Measurements from ENCODE around the gene MTFR1L.

MTFR1L gene

DNA sequence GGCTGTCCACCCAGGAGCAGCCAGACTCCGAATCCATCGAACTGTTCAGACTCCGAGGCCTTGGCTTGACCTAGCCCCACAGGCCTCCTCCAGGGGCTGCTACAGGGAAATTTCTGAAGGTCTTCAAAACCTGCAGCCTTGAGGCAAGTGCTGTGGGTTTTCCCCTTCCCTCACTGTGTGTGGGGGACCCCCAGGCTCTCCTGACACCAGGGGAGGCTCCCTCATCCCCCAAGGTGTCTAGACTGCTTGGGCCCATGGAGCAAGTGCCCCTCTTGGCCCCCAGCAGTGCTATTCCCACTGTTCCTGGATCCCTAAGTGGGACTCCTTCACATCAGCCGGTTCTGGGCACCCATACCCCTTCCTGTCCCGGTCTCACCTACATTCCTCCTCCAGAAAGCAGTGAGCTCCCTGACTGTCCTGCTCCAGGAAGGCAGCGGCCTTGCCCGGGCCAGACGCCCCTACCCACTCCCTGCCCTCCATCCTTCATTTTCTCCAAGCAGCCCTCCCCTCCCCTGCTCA is 54.9 kb downstream of the MTFR1L start:
- no peak for TF ChIP-seq CEBPB (IDR thresholded peaks at IDR 0.05)
- TF ChIP-seq, protein P1, sequence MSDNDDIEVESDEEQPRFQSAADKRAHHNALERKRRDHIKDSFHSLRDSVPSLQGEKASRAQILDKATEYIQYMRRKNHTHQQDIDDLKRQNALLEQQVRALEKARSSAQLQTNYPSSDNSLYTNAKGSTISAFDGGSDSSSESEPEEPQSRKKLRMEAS (IDR thresholded peaks at IDR 0.05), result no peak
- no peak for TF ChIP-seq TEAD4 (IDR thresholded peaks at IDR 0.05)
- TF ChIP-seq TCF12 (IDR thresholded peaks at IDR 0.05; ENCODE audit: low read depth), result no peak
- TF ChIP-seq EGR1 (IDR thresholded peaks at IDR 0.05), result no peak
- TF ChIP-seq TAF1 (IDR thresholded peaks at IDR 0.05; ENCODE audit: low read depth), result no peak
- no peak for TF ChIP-seq ZBTB7A (IDR thresholded peaks at IDR 0.05; ENCODE audit: low read depth)
- no peak for TF ChIP-seq YY1 (IDR thresholded peaks at IDR 0.05; ENCODE audit: low read depth)
- no peak for TF ChIP-seq EP300 (IDR thresholded peaks at IDR 0.05; ENCODE audit: borderline replicate concordance)
- TF ChIP-seq NFIC (IDR thresholded peaks at IDR 0.05), result no peak
- TF ChIP-seq, protein P2, sequence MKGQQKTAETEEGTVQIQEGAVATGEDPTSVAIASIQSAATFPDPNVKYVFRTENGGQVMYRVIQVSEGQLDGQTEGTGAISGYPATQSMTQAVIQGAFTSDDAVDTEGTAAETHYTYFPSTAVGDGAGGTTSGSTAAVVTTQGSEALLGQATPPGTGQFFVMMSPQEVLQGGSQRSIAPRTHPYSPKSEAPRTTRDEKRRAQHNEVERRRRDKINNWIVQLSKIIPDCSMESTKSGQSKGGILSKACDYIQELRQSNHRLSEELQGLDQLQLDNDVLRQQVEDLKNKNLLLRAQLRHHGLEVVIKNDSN (IDR thresholded peaks at IDR 0.05), result no peak
- no peak for TF ChIP-seq CREB1 (IDR thresholded peaks at IDR 0.05; ENCODE audit: low read depth)
- TF ChIP-seq FOXM1 (IDR thresholded peaks at IDR 0.05; ENCODE audit: borderline replicate concordance, low read depth), result no peak
- TF ChIP-seq RAD21 (IDR thresholded peaks at IDR 0.05; ENCODE audit: low read depth), result no peak
- TF ChIP-seq, protein P3, sequence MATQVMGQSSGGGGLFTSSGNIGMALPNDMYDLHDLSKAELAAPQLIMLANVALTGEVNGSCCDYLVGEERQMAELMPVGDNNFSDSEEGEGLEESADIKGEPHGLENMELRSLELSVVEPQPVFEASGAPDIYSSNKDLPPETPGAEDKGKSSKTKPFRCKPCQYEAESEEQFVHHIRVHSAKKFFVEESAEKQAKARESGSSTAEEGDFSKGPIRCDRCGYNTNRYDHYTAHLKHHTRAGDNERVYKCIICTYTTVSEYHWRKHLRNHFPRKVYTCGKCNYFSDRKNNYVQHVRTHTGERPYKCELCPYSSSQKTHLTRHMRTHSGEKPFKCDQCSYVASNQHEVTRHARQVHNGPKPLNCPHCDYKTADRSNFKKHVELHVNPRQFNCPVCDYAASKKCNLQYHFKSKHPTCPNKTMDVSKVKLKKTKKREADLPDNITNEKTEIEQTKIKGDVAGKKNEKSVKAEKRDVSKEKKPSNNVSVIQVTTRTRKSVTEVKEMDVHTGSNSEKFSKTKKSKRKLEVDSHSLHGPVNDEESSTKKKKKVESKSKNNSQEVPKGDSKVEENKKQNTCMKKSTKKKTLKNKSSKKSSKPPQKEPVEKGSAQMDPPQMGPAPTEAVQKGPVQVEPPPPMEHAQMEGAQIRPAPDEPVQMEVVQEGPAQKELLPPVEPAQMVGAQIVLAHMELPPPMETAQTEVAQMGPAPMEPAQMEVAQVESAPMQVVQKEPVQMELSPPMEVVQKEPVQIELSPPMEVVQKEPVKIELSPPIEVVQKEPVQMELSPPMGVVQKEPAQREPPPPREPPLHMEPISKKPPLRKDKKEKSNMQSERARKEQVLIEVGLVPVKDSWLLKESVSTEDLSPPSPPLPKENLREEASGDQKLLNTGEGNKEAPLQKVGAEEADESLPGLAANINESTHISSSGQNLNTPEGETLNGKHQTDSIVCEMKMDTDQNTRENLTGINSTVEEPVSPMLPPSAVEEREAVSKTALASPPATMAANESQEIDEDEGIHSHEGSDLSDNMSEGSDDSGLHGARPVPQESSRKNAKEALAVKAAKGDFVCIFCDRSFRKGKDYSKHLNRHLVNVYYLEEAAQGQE (IDR thresholded peaks at IDR 0.05; ENCODE audit: low read depth), result no peak

DNA sequence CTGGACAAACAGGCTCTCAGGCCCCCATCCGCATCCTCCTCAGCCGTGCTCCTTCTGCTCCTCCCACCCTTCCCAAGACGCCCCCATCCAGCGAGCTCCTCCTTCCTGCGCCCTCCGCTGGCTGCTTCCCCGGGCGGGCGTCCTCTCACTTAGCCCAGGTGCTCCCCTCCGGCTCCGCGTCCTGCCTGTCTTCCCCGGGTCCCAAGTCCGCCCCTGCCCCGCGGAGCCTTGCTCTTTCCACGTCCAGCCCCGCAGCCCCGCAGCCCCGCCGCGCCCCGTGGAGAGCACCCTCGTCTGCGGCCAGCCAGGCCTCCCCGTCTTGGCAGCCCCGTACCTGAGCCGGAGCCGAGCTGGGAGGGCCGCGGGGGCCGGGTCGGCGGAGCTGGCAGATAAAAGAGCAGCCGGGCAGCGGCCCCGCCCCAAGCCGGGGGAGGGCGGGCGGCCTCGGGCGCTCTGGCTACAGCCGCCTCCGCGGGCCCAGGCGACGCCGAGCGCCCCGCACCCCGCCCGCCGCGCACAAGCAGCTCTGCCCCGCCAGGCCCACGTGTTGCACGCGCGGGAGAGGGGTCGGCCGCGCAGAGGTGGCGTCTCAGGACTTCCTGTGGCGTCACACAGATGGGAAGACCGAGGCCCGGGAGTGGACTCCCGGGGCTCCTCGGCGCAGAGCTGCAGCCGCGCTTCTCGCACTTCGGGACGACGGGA is 55.6 kb downstream of the MTFR1L start, which contains the start of gene PAQR7:
TSS of gene PAQR7 (minus strand) at position 555 of the 702 bp plus-strand sequence. CDS start 11,869 bp downstream, outside the sequence.
- no peak for TF ChIP-seq CEBPB (IDR thresholded peaks at IDR 0.05)
- TF ChIP-seq NFIC (IDR thresholded peaks at IDR 0.05), result peak; percentile 18; the same call in 1 of the 2 replicates
- no peak for TF ChIP-seq FOXM1 (IDR thresholded peaks at IDR 0.05; ENCODE audit: borderline replicate concordance, low read depth)
- TF ChIP-seq EGR1 (IDR thresholded peaks at IDR 0.05), result peak; percentile 58
- no peak for TF ChIP-seq TCF12 (IDR thresholded peaks at IDR 0.05; ENCODE audit: low read depth)
- TF ChIP-seq EP300 (IDR thresholded peaks at IDR 0.05; ENCODE audit: borderline replicate concordance), result 0 out of 2 replicates have a peak, but pooled peaks have one; percentile 14
- TF ChIP-seq ZBTB7A (IDR thresholded peaks at IDR 0.05; ENCODE audit: low read depth), result no peak
- TF ChIP-seq, protein P1 (IDR thresholded peaks at IDR 0.05), result peak; percentile 99
- no peak for TF ChIP-seq TEAD4 (IDR thresholded peaks at IDR 0.05)
- TF ChIP-seq YY1 (IDR thresholded peaks at IDR 0.05; ENCODE audit: low read depth), result 0 out of 2 replicates have a peak, but pooled peaks have one; percentile 8
- TF ChIP-seq, protein P2 (IDR thresholded peaks at IDR 0.05), result peak; percentile 81
- TF ChIP-seq RAD21 (IDR thresholded peaks at IDR 0.05; ENCODE audit: low read depth), result peak; percentile 18; the same call in 1 of the 2 replicates
- peak; percentile 20; the same call in 1 of the 2 replicates for TF ChIP-seq TAF1 (IDR thresholded peaks at IDR 0.05; ENCODE audit: low read depth)
- TF ChIP-seq CREB1 (IDR thresholded peaks at IDR 0.05; ENCODE audit: low read depth), result peak; percentile 61; the same call in 1 of the 2 replicates
- TF ChIP-seq, protein P3 (IDR thresholded peaks at IDR 0.05; ENCODE audit: low read depth), result no peak

DNA sequence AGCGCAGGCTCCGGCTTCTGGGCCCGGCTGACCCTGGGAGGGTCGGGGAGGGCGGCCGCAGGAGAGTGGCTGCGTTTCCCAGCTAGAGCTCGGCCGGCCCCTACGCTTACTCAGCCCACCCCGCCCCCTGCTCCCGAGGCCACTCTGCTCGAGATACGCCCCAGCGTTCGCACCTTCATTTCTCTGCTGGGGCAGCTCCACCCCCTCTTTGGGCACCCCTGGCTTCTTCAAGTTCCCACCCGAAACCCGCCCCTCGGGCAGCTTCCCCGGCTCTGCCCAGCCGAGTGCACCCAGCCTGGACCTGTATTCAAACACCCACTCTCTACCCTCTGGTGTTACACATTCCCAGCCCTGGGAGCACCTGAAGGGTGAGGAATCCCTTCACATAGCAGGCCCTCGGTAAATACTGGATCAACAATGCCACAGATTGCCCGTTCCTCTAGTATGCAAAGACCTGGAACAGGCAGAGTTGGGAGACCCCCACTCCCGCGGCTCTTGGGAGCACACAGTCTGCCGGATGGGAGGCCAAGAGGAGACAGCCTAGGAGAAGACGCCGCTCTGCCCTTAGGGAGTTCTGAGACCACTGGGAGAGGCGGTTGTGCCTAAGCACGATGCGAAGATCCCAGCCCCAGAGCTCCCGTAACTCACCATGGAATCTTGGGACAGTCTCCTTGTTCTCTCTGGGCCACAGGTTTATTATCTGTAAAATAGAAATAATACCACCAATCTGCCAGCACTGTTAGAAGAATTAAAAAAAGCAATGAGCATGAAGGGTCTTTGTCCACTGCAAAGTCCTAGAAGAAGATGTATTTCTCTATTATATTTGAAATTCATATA is 56.3 kb downstream of the MTFR1L start:
- peak; percentile 46 for TF ChIP-seq ZBTB7A (IDR thresholded peaks at IDR 0.05; ENCODE audit: low read depth)
- no peak for TF ChIP-seq YY1 (IDR thresholded peaks at IDR 0.05; ENCODE audit: low read depth)
- TF ChIP-seq EP300 (IDR thresholded peaks at IDR 0.05; ENCODE audit: borderline replicate concordance), result 0 out of 2 replicates have a peak, but pooled peaks have one; percentile 2

DNA sequence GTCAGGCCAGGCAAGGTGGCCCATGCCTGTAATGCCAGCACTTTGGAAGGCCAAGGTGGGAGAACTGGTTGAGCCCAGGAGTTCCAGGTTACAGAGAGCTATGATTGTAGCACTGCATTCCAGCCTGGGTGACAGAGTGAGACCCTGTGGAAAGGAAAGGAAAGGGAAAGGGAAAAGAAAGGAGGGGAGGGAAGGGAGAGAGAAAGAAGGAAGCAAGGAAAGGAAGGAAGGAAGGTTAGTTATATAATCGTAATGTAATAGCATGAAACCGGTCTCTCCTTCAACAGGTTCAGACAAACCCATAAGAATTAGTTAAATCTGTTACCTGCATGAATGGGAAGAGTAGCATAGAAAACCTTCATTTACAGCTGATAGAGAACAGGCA is 56.9 kb downstream of the MTFR1L start:
- TF ChIP-seq ZBTB7A (IDR thresholded peaks at IDR 0.05; ENCODE audit: low read depth), result no peak
- no peak for TF ChIP-seq YY1 (IDR thresholded peaks at IDR 0.05; ENCODE audit: low read depth)
- TF ChIP-seq, protein P1 (IDR thresholded peaks at IDR 0.05), result no peak
- TF ChIP-seq FOXM1 (IDR thresholded peaks at IDR 0.05; ENCODE audit: borderline replicate concordance, low read depth), result no peak
- TF ChIP-seq NFIC (IDR thresholded peaks at IDR 0.05), result no peak
- no peak for TF ChIP-seq RAD21 (IDR thresholded peaks at IDR 0.05; ENCODE audit: low read depth)
- TF ChIP-seq, protein P3 (IDR thresholded peaks at IDR 0.05; ENCODE audit: low read depth), result no peak
- TF ChIP-seq EP300 (IDR thresholded peaks at IDR 0.05; ENCODE audit: borderline replicate concordance), result no peak
